H9 (cell line): Measurements from ENCODE around the gene GLYR1. TPM values are rescaled to one million over a fixed set of nuclear protein-coding genes. Genes with fewer than 3 reads are reported as not detected.

ENCODE experiments used
- DNase-seq: peaks from one replicate; pipeline ENCODE4 v3.0.0-alpha.2; 2017
- H2AFZ ChIP-seq: one replicate; pipeline ENCODE4 v1.6.1; 2013; ENCODE audit warnings: mild to moderate bottlenecking, low read length, control low read depth, moderate library complexity
- H2AK5ac ChIP-seq: 2 replicates; pipeline ENCODE4 v1.6.1; 2013; ENCODE audit warnings: low read length, control low read depth, mixed read lengths; ENCODE audit not compliant: insufficient read length
- H2BK120ac ChIP-seq: one replicate; pipeline ENCODE4 v1.6.1; 2013; ENCODE audit warnings: low read depth, mild to moderate bottlenecking, low read length, control low read depth, inconsistent platforms; ENCODE audit not compliant: poor library complexity, severe bottlenecking
- H2BK12ac ChIP-seq: 2 replicates; pipeline ENCODE4 v1.6.1; 2013; ENCODE audit warnings: low read length, control low read depth, mixed read lengths, low read depth; ENCODE audit not compliant: insufficient read length
- H2BK15ac ChIP-seq: 2 replicates; pipeline ENCODE4 v1.6.1; 2013; ENCODE audit warnings: low read depth, low read length, control low read depth
- H2BK20ac ChIP-seq: one replicate; pipeline ENCODE4 v1.6.1; 2013; ENCODE audit warnings: low read depth, mild to moderate bottlenecking, low read length, control low read depth, inconsistent platforms; ENCODE audit not compliant: poor library complexity, severe bottlenecking
- H2BK5ac ChIP-seq: 2 replicates; pipeline ENCODE4 v1.6.1; 2013; ENCODE audit warnings: low read length, control low read depth, mixed read lengths; ENCODE audit not compliant: insufficient read length
- H3K14ac ChIP-seq: 2 replicates; pipeline ENCODE4 v1.6.1; 2013; ENCODE audit warnings: low read length, control low read depth; ENCODE audit not compliant: insufficient read depth
- H3K18ac ChIP-seq: 2 replicates; pipeline ENCODE4 v1.6.1; 2013; ENCODE audit warnings: low read depth, mild to moderate bottlenecking, mixed read lengths, low read length, control low read depth; ENCODE audit not compliant: insufficient read length
- H3K23ac ChIP-seq: 2 replicates; pipeline ENCODE4 v1.6.1; 2013; ENCODE audit warnings: low read length, control low read depth, mixed read lengths, low read depth; ENCODE audit not compliant: insufficient read length
- H3K23me2 ChIP-seq: 2 replicates; pipeline ENCODE4 v1.6.1; 2013; ENCODE audit warnings: low read depth, mild to moderate bottlenecking, mixed read lengths, low read length, control low read depth; ENCODE audit not compliant: insufficient read length, poor library complexity, severe bottlenecking
- H3K27ac ChIP-seq: 2 replicates; pipeline ENCODE4 v1.5.1; 2013; ENCODE audit warnings: low read length, control low read depth, mixed read lengths, low read depth; ENCODE audit not compliant: insufficient read length
- H3K27me3 ChIP-seq: 2 replicates; pipeline ENCODE4 v1.6.1; 2013; ENCODE audit warnings: low read length, control low read depth, inconsistent platforms; ENCODE audit not compliant: insufficient read depth
- H3K4ac ChIP-seq: 2 replicates; pipeline ENCODE4 v1.6.1; 2013; ENCODE audit warnings: low read depth, mild to moderate bottlenecking, control low read depth, inconsistent platforms, low read length, moderate library complexity
- H3K4me1 ChIP-seq: 2 replicates; pipeline ENCODE4 v1.6.1; 2013; ENCODE audit warnings: low read length, control low read depth, inconsistent platforms; ENCODE audit not compliant: insufficient read depth
- H3K4me2 ChIP-seq: 2 replicates; pipeline ENCODE4 v1.6.1; 2013; ENCODE audit warnings: low read length, control low read depth, mixed read lengths; ENCODE audit not compliant: insufficient read length, insufficient read depth
- H3K56ac ChIP-seq: 2 replicates; pipeline ENCODE4 v1.6.1; 2013; ENCODE audit warnings: low read depth, mild to moderate bottlenecking, mixed read lengths, low read length, control low read depth; ENCODE audit not compliant: insufficient read length
- H3K79me1 ChIP-seq: 2 replicates; pipeline ENCODE4 v1.6.1; 2013; ENCODE audit warnings: low read depth, mild to moderate bottlenecking, moderate library complexity, low read length, control low read depth, inconsistent platforms; ENCODE audit not compliant: insufficient read depth, poor library complexity, severe bottlenecking
- H3K79me2 ChIP-seq: 2 replicates; pipeline ENCODE4 v1.6.1; 2013; ENCODE audit warnings: low read length, control low read depth, inconsistent platforms; ENCODE audit not compliant: insufficient read depth
- H3K9ac ChIP-seq: 2 replicates; pipeline ENCODE4 v1.6.1; 2013; ENCODE audit warnings: low read length, control low read depth, mixed read lengths; ENCODE audit not compliant: insufficient read length; ENCODE audit errors: extremely low read depth
- H3K9me3 ChIP-seq: one replicate; pipeline ENCODE4 v1.6.1; 2013; ENCODE audit warnings: low read depth, low read length, inconsistent platforms; ENCODE audit not compliant: control insufficient read depth
- H3T11ph ChIP-seq: one replicate; pipeline ENCODE4 v1.6.1; 2013; ENCODE audit warnings: mild to moderate bottlenecking, low read length, control low read depth, inconsistent platforms
- H4K20me1 ChIP-seq: one replicate; pipeline ENCODE4 v1.6.1; 2013; ENCODE audit not compliant: control insufficient read depth, insufficient read length, insufficient read depth
- H4K5ac ChIP-seq: 2 replicates; pipeline ENCODE4 v1.6.1; 2013; ENCODE audit warnings: low read depth, mild to moderate bottlenecking, mixed read lengths, low read length, control low read depth; ENCODE audit not compliant: insufficient read length
- H4K8ac ChIP-seq: replicated peaks from 2 replicates; pipeline ENCODE4 v1.6.1; 2013; ENCODE audit warnings: low read length, control low read depth, mixed read lengths, low read depth; ENCODE audit not compliant: insufficient read length
- H4K91ac ChIP-seq: 2 replicates; pipeline ENCODE4 v1.6.1; 2013; ENCODE audit warnings: low read depth, mild to moderate bottlenecking, moderate library complexity, mixed read lengths, low read length, control low read depth; ENCODE audit not compliant: insufficient read length
- H3K27ac Mint-ChIP-seq, 3 experiments: 2 replicates in 2 of 3; 3 replicates in 1 of 3; pipeline ENCODE4 v1.8.0; 2020 to 2021; ENCODE audit warnings: mixed read lengths in 3 of 3, mild to moderate bottlenecking in 1 of 3, moderate library complexity in 1 of 3
- H3K27me3 Mint-ChIP-seq: 2 replicates; pipeline ENCODE4 v1.8.0; 2021; ENCODE audit warnings: low read depth, mild to moderate bottlenecking, moderate library complexity, mixed read lengths
- H3K36me3 Mint-ChIP-seq, 3 experiments: 2 replicates in 2 of 3; 3 replicates in 1 of 3; pipeline ENCODE4 v1.8.0; 2020 to 2021; ENCODE audit warnings: low read depth in 3 of 3, mixed read lengths in 3 of 3; ENCODE audit not compliant: insufficient read depth in 1 of 3
- H3K4me1 Mint-ChIP-seq, 2 experiments: 2 replicates each; pipeline ENCODE4 v1.8.0; 2020; ENCODE audit warnings: mixed read lengths in 2 of 2
- H3K4me3 Mint-ChIP-seq, 2 experiments: 2 replicates in 1 of 2; 3 replicates in 1 of 2; pipeline ENCODE4 v1.8.0; 2020 to 2021; ENCODE audit warnings: mild to moderate bottlenecking in 2 of 2, mixed read lengths in 2 of 2, moderate library complexity in 1 of 2
- H3K9me3 Mint-ChIP-seq, 2 experiments: 2 replicates in 1 of 2; 3 replicates in 1 of 2; pipeline ENCODE4 v1.8.0; 2020; ENCODE audit warnings: mild to moderate bottlenecking in 2 of 2, mixed read lengths in 2 of 2, moderate library complexity in 1 of 2
- CTCF ChIP-seq: fragments of 200-600 bp; sonication (generic); conservative IDR thresholded peaks from 3 replicates; pipeline ENCODE4 v1.8.0; 2021; ENCODE audit warnings: antibody characterized with exemption, mild to moderate bottlenecking
- WGBS: extraction: QIAGEN DNeasy Blood & Tissue Kit; methylation state at CpG from one replicate; pipeline ENCODE4 v1.1.7; 2013; ENCODE audit warnings: missing lambda C conversion rate, low lambda C conversion rate, mixed read lengths; ENCODE audit not compliant: insufficient read length; ENCODE audit errors: extremely low coverage; 5-methylcytosine and 5-hydroxymethylcytosine counted together
- total RNA-seq: library from RNA; stranded (reverse); gene quantifications from 2 replicates; pipeline ENCODE4 v1.2.1, GENCODE V29; 2021

GLYR1 gene
- total RNA-seq, 1 experiment from 2014 or later, result 114 TPM

GRCh38 chr16:4801051-4801961, 45.8 kb downstream of the GLYR1 start:
- H3K56ac ChIP-seq, result no peak overlapping the region
- H3K9me3 Mint-ChIP-seq, result no peaks in the 10 kb centered on the region
- H2BK15ac ChIP-seq, result no peak overlapping the region
- no peak overlapping the region for H3K4ac ChIP-seq
- H4K8ac ChIP-seq, result no peak overlapping the region
- no peak overlapping the region for H2BK120ac ChIP-seq
- no peak overlapping the region for H3T11ph ChIP-seq
- H3K9me3 ChIP-seq, result no peaks in the 10 kb centered on the region
- peak overlapping the region; percentile 20 for H3K9ac ChIP-seq
- no peak overlapping the region for H2BK5ac ChIP-seq
- H3K27me3 ChIP-seq, result no peaks in the 10 kb centered on the region
- no peak overlapping the region for H2BK12ac ChIP-seq
- H3K27ac Mint-ChIP-seq, result peak overlapping the region in 1 of 3 experiments; percentile 59; a peak in 1 of 7 replicates
- H3K4me3 Mint-ChIP-seq, result peak overlapping the region; percentile 76 to 85
- no peaks in the 10 kb centered on the region for H4K20me1 ChIP-seq
- no CpG with 5 or more reads among the region's 29 CpGs for WGBS
- H2AFZ ChIP-seq, result no peak overlapping the region
- peaks cover 17 to 31% of the 10 kb centered on the region in 2 experiments for H3K4me1 Mint-ChIP-seq
- H3K27me3 Mint-ChIP-seq, result no peaks in the 10 kb centered on the region; the same call in 1 of the 2 replicates
- no peak overlapping the region for H4K5ac ChIP-seq
- H3K23me2 ChIP-seq, result peaks cover 7% of the 10 kb centered on the region
- H3K79me1 ChIP-seq, result no peaks in the 10 kb centered on the region
- no peak overlapping the region for H2BK20ac ChIP-seq
- H3K4me2 ChIP-seq, result peak overlapping the region; percentile 83
- DNase-seq, result no peak
- no peak overlapping the region for H3K23ac ChIP-seq
- no peak overlapping the region for H3K27ac ChIP-seq
- no peak overlapping the region for H3K18ac ChIP-seq
- no peak overlapping the region for H2AK5ac ChIP-seq
- no peak for TF ChIP-seq CTCF
- H3K14ac ChIP-seq, result 0 out of 2 replicates have a peak overlapping the region, but pooled peaks have one; percentile 1
- H3K79me2 ChIP-seq, result no peaks in the 10 kb centered on the region
- peaks cover 11 to 39% (median 34%) of the 10 kb centered on the region in 3 experiments for H3K36me3 Mint-ChIP-seq
- no peaks in the 10 kb centered on the region for H3K4me1 ChIP-seq
- no peak overlapping the region for H4K91ac ChIP-seq
